Posterior cingulate gyrus (tissue), 11 donors: ENCODE data around the gene PPM1L.
A peak's percentile ranks its signal among the peaks of the same experiment; 100 is the strongest.

Experiments used
- DNase-seq, 10 donors: peaks; one replicate each; pipeline versions ENCODE4 v3.0.0 to v3.0.0-alpha.2; 2020 to 2021; ENCODE audit warnings: mixed read lengths in 3 of 10
- intact Hi-C: fragments of 100-400 bp; cut with DNase I; formaldehyde crosslinking; loops from one replicate; pipeline ENCODE4 v1.15.1; 2023

The PPM1L gene

GRCh38 chr3:160758929-160759577, 3.0 kb downstream of the PPM1L start:
- intact Hi-C loops, result loop anchor here (5.0 kb wide), 3 partner anchors 43 to 183 kb away; no protein-coding TSS in a partner anchor
- DNase-seq, result no peak

GRCh38 chr3:160763073-160763472, 7.0 kb downstream of the PPM1L start:
- intact Hi-C loops, result no loop called here
- DNase-seq, result no peak

GRCh38 chr3:160765211-160765610, 9.2 kb downstream of the PPM1L start:
- no peak for DNase-seq
- intact Hi-C loops, result no loop called here

DNA sequence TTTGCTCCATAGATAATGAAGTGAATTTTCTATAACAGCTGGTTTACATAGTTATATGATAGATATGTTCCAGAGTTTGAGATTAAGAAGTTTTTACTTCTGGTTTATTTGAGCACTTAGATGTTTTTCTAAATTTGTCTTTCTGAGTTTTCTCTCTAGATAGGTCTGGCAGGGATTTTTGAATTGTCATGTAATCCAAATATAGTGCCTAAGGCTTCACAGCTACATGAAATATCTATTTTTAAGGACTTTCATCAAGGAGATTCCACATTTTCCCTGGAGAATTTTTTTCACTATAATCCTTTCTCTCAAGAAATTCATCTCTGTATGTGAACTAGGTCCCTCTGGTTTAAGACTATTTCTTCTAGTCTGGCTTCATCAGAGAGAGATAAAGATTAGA, 12.0 kb downstream of the PPM1L start:
- intact Hi-C loops, result no loop called here
- DNase-seq, result no peak

GRCh38 chr3:160768918-160769317, 12.9 kb downstream of the PPM1L start:
- no peak for DNase-seq
- intact Hi-C loops, result no loop called here

- intact Hi-C loops, result no loop called here
- DNase-seq, result no peak
These were observed 15.9 kb downstream of the PPM1L start for GRCh38 chr3:160771811-160772459.

DNA sequence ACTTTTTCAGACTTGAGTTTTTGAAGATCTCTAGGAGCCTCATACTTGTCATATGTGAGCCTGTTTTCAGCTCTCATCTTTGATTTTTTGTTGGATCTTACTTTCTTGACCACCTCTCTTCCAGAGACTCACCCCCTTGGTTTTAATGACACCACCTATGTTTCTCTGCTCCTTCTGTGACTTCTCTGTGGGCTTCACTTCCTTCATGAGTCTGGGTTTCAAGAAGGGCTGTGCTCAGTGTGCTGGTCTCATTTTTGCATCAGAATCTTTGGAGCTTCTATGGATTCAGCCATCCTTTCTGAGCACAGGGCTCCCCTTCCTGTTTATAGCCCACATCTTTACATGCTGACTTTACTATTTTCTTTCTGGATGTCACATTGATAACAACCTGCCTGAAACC, 17.7 kb downstream of the PPM1L start:
- no peak for DNase-seq
- intact Hi-C loops, result no loop called here

DNA sequence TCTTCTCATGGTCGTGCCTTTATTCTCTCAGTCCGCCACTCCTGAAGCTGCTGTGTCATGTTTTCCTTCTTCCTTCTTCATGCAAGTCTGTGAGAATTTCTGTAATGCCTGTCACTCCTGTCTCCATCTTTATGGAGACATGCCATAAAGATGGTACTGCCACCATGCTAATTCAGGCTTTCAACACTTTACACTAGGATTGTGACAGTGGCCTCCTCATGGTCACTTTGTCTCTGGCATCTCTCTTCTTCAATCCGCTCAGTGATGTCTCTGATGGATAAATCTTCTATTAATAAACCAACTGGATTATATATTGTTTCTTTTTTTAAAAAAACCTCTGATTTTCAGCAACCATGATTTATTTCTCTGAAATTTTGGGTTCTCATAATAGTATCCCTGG, 18.1 kb downstream of the PPM1L start:
- intact Hi-C loops, result no loop called here

DNA sequence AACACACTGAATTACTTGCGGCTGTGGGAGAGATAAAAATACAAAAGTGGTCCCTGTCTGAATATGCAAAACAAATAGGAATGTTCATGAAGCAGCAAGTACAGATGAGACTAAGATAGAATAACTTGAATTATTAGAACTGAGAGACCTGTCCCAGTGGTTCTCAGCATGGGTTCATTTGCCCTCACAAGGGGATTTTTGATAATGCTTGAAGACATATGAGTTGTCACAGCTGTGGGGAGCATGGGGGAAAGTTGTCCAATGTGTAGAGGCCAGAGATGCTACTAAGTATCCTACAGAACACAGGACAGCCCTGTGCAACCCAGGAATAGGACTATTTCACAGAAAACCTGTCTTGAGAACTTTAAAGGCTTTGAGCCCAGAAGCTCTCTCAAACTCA, 22.4 kb downstream of the PPM1L start:
- intact Hi-C loops, result no loop called here
- DNase-seq, result no peak

More for the DNA sequence above, 18.1 kb downstream of the PPM1L start:
- DNase-seq, result no peak

GRCh38 chr3:160779040-160779439, 23.0 kb downstream of the PPM1L start:
- intact Hi-C loops, result no loop called here
- no peak for DNase-seq

DNA sequence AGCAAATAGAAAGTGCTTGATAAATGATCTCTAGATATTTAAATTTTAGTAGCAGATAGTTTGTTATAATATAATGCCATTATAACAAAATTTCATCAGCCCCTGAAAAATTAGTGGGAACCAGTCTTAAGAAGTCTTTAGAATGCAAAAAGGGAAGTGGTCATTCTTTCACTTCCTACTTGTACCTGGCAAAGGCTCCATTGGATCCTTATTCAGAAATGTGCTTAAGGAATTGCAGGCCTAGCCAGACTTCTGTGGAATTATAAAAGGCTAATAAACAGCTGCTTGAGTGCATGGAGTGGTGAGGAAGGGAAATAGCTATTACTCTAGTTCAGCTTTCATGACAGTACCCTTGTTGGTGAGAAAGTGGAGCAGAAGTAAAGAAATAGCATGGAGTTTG, 24.2 kb downstream of the PPM1L start:
- no peak for DNase-seq
- intact Hi-C loops, result no loop called here

DNA sequence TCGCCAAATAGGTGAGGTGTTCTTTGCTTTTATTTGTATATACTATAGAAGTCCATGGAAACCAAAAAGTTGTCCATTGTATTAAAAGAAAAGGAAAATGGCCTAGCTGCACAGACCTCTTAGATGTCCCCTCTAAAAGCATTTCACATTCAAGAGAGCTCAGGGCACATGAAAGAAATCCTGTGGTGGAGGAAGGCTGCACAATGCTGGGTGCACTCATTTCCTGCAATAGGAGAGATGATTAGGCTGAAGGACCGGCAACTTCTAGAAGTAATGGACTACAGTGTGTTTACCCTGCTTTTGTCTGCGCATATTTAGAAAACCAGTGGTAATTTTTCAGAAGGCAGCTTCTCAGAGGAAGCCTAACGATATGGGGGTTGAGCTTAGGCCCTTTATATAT, 25.4 kb downstream of the PPM1L start:
- intact Hi-C loops, result no loop called here
- no peak for DNase-seq

DNA sequence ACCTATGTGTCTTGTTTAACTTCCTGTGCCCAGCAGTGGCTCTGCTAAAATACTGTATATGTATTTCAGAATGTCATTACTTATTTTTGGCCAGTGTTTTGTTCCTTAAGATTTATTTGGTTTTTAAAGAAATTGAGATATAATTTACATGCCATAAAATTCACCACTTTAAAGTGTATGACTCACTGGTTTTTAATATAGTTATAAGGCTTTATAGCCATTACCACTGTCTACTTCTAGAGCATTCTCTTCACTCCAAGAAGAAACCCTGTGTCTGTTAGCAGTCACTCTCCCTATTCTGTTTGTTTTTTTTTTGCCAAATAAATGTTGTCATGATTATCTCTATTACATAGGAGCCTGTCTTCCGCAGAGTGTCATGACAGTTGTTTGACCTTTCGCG, 25.8 kb downstream of the PPM1L start:
- intact Hi-C loops, result no loop called here

GRCh38 chr3:160784853-160785252, 28.8 kb downstream of the PPM1L start:
- intact Hi-C loops, result no loop called here
- DNase-seq, result no peak

More for the DNA sequence above, 25.8 kb downstream of the PPM1L start:
- DNase-seq, result no peak

- no peak for DNase-seq
- intact Hi-C loops, result no loop called here
These were observed 34.7 kb downstream of the PPM1L start for GRCh38 chr3:160790726-160791125.

DNA sequence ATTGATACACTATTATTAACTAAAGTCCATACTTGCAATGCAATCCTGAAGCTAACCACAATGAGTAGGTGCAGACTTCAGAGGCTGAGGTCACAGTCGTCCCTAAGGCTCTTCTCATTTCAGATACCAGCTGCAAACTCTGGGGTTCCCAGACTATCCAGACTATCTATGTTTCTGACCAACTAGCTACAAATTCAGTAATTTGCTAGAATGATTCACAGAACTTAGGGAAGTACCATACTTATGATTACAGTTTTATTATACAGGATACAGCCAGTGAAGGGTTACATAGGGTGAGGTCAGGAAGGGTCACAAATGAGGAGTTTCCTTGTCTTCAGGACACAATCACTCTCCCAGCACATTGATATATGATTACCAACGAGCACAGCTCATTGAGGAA, 36.5 kb downstream of the PPM1L start:
- intact Hi-C loops, result no loop called here
- no peak for DNase-seq

DNA sequence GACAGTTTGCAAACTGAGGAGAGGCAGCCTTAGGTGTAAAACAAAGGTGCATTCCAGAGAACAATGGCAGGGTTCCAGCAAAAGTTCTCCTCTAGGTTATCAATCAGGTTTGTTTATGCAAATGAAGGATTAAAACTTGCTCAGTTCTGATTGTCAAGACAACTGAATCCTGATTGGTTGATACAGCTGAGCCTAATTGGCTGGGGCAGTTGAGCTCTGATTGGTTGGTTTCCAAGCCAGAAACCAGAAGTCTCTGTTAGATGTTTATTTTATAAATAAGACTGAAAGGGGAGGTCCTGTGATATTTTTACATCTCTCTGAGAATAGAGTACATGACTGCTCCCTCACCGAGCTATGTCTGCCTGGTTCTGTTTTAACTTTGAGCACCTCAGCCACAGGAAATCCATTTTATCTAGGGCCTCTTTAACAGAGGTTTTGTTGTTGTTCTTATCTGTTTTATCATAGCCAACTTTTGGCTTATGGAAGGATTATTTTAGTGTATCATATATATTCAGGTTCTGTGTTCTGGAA, 37.8 kb downstream of the PPM1L start:
- DNase-seq, result no peak
- intact Hi-C loops, result no loop called here

GRCh38 chr3:160796089-160796812, 40.2 kb downstream of the PPM1L start:
- intact Hi-C loops, result no loop called here
- no peak for DNase-seq

GRCh38 chr3:160796813-160797164, 40.8 kb downstream of the PPM1L start:
- DNase-seq, result no peak
- intact Hi-C loops, result no loop called here

- intact Hi-C loops, result no loop called here
- DNase-seq, result no peak
These were observed 41.3 kb downstream of the PPM1L start for GRCh38 chr3:160797356-160797755.

DNA sequence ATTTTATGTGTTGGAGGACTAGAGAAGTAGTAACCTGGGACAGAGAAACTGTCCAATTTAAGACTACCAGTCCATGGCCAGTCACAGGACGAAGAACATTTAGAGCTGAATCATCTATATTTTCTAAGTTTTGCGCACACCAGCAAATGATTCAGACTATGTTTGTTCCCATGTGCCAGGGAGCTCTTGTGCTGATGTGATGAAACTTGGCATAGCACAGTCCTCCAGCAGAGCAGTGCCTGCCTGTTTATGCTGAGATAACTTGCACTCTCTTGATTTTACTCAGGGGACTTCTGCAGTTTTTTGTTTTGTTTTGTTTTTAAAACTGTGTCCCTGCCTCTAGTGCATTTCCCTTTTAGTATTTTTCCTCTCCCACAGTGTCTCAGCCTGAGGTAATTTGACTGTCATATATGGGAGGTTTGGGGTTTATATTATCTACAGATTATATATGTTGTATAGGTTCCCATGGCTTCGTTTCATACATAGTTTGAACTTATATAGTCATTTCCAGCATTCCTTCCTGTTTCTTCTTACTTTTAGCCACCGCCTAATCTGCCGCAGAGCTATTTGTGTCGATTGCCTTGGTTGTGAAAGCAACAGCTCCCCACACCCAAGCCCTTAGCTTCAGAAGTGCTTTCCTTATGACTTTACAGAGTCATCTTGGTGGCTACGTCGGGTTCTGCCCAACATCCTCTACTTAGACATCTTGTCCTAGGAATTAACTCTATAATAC, 45.5 kb downstream of the PPM1L start:
- DNase-seq, result peak in 4 of 10 donors; percentile 18 to 67 (median 47)
- intact Hi-C loops, result loop anchor here (5.0 kb wide), 1 partner anchor 44 kb away; the partner anchor contains the start of gene PPM1L
